Activated T-helper 17 cell treated with anti-CD3 and anti-CD28 coated beads, Interleukin-2, amount 50 U/mL, for 72 hours (primary cell): ENCODE measurements around the gene PREB. TPM values are rescaled to one million over a fixed set of nuclear protein-coding genes. Genes with fewer than 3 reads are reported as not detected.
A peak's percentile ranks its signal among the peaks of the same experiment; 100 is the strongest.

Experiments
- ATAC-seq: fragments of 150-1000 bp; cut with Tn5 transposase; replicated peaks from 2 replicates; pipeline ENCODE4 v1.10.0; 2021; ENCODE audit warnings: mild to moderate bottlenecking, moderate library complexity
- H3K27ac Mint-ChIP-seq: one replicate; pipeline ENCODE4 v1.8.0; 2022; ENCODE audit warnings: mixed read lengths
- H3K27me3 Mint-ChIP-seq: one replicate; pipeline ENCODE4 v1.8.0; 2022; ENCODE audit warnings: mixed read lengths
- H3K36me3 Mint-ChIP-seq: one replicate; pipeline ENCODE4 v1.8.0; 2022; ENCODE audit warnings: low read depth, mild to moderate bottlenecking, mixed read lengths
- H3K4me1 Mint-ChIP-seq: one replicate; pipeline ENCODE4 v1.8.0; 2022; ENCODE audit warnings: mixed read lengths
- H3K4me3 Mint-ChIP-seq: one replicate; pipeline ENCODE4 v1.8.0; 2022; ENCODE audit warnings: mild to moderate bottlenecking, mixed read lengths
- H3K9me3 Mint-ChIP-seq: one replicate; pipeline ENCODE4 v1.8.0; 2022; ENCODE audit warnings: mixed read lengths
- total RNA-seq, 2 donors: library from RNA; stranded (reverse); gene quantifications; one replicate each; pipeline ENCODE4 v1.2.3, GENCODE V29; 2022

PREB gene
- total RNA-seq, 2 donors from 2014 or later: 38.0 to 67.1 TPM

DNA sequence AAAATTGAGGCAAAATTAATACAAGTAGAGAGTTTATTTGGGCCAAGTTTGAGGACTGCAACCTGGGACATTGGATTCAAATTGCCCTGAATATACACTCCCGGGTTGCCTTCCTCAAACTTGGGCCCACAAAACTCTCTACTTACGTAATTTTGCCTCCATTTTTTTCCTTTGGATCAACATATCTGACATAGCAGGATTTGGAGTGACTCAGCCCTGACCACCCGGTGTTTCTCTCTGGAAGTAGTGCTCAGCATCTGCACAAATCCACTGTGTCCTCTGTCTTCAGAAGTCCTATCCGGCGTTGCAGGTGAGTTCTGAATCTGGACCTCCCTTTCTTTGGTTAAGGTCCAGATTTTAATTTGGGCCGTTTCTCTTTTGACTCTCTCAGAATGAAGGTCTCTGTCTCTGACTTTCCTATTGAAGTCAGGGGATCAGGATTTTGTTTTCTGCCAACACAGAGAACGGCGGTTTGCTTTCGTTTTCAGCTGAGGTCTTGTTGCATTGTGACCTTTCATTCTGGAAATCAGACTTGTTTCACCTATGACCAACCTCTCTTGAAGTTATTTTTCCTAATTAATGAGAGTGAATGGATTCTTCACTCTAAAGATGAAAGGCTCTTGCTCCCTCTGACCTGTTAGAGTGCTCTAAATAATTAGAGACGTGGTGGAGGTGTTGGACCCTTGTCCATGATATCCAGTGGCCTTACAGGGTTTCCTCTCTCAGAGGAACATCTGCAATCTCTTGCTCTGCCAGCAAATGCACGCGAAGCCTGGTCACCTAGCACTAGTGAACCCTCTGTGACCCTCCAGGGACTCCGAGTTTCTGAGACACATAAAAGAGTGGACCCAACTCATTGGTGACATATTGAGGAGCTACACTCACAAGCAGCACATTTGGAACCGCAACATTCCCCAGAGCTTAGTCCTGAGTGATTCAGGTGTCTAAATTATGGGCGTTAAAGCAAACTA is 28.0 kb upstream of the PREB start:
- Mint-ChIP-seq H3K36me3 (no peaks in the 10 kb centered on the region), H3K27me3 (peaks cover 3% of the 10 kb centered on the region), H3K27ac (no peak overlapping the region), H3K9me3 (no peaks in the 10 kb centered on the region), H3K4me3 (no peak overlapping the region), H3K4me1 (no peaks in the 10 kb centered on the region)
- ATAC-seq: no peak

DNA sequence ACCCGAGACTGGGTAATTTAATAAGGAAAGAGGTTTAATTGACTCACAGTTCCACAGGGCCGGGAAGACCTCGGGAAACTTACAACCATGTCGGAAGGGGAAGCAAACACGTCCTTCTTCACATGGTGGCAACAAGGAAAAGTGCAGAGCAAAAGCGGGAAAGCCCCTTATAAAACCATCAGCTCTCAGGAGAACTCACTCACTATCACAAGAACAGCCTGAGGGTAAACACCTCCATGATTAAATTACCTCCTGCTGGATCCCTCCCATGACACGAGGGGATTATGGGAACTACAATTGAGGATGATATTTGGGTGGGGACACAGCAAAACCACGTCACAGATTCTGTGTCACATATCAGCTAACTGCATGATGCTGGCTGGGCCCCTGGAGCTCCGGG is 25.8 kb upstream of the PREB start:
- no peaks in the 10 kb centered on the region for H3K36me3 Mint-ChIP-seq
- H3K9me3 Mint-ChIP-seq: no peaks in the 10 kb centered on the region
- no peak overlapping the region for H3K27ac Mint-ChIP-seq
- no peak for ATAC-seq
- no peaks in the 10 kb centered on the region for H3K4me1 Mint-ChIP-seq
- H3K27me3 Mint-ChIP-seq: peaks cover 3% of the 10 kb centered on the region
- no peak overlapping the region for H3K4me3 Mint-ChIP-seq

DNA sequence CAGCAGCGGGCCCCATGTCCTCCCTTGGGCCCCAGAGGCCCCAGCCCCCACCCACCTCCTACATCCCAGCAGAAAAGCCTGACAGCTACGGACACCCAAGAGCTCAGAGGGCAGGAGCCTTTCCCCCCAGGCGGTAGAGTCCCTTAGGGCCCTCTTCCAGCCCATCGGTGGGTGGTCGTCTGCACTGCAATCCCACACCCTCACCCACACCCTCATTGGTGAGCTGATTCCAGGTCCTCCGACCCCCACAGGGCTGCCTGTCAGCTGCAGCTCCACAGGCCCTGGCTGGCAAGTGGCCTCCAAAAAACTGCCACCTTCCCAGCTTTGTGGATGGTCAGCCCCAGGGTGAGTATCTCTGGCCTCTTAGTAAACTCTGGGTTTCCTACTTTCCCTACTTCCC is 24.8 kb upstream of the PREB start:
- no peak overlapping the region for H3K4me3 Mint-ChIP-seq
- no peaks in the 10 kb centered on the region for H3K9me3 Mint-ChIP-seq
- H3K27ac Mint-ChIP-seq: no peak overlapping the region
- no peaks in the 10 kb centered on the region for H3K36me3 Mint-ChIP-seq
- no peak for ATAC-seq
- no peaks in the 10 kb centered on the region for H3K4me1 Mint-ChIP-seq
- H3K27me3 Mint-ChIP-seq: peaks cover 3% of the 10 kb centered on the region

DNA sequence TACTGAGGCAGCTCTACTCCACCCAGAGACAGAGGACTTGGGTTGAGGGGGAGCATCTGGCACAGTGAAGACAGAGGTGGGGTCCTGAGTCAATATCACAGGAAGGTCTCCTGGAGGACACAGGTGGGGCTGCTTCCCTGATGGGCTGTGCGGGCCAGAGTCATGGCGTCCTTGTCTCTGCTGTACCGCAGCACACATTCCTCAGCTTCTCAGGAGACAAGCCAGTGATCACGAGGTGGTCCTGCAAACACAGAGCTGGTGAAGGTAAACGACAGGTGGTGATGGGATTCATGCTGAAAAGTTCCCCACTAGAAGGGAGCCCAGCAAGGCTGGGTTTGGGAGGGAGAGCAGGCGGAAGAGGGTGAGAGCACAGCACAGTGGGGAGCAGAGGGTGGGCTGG is 24.0 kb upstream of the PREB start:
- Mint-ChIP-seq H3K9me3 (no peaks in the 10 kb centered on the region), H3K27me3 (peaks cover 3% of the 10 kb centered on the region), H3K4me3 (no peak overlapping the region), H3K36me3 (no peaks in the 10 kb centered on the region), H3K4me1 (no peaks in the 10 kb centered on the region), H3K27ac (peak overlapping the region; percentile 39)
- no peak for ATAC-seq

DNA sequence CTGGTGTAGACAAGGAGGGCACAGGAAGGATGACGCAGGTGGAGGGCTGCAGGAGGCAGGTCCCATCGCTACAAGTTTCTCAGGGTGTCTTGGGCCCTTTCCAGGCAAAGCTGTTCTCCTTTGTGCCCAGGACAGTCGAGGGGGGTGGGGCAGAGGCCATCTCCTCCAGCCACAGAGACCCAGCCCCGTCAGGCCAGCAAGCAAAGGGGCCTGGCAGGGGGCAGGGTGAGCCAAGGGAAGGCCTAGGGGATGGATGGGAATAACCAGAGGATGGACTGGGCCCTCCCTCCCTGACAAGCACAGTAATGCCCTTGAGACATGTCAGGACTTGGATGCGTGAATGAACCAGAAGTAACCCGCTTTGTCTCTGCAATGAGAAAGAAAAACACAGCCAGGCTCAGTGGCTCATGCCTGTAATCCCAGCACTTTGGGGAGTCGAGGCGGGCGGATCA is 20.7 kb upstream of the PREB start:
- no peak overlapping the region for H3K27ac Mint-ChIP-seq
- no peaks in the 10 kb centered on the region for H3K4me1 Mint-ChIP-seq
- no peak for ATAC-seq
- no peak overlapping the region for H3K4me3 Mint-ChIP-seq
- H3K36me3 Mint-ChIP-seq: no peaks in the 10 kb centered on the region
- peaks cover 3% of the 10 kb centered on the region for H3K27me3 Mint-ChIP-seq
- no peaks in the 10 kb centered on the region for H3K9me3 Mint-ChIP-seq

DNA sequence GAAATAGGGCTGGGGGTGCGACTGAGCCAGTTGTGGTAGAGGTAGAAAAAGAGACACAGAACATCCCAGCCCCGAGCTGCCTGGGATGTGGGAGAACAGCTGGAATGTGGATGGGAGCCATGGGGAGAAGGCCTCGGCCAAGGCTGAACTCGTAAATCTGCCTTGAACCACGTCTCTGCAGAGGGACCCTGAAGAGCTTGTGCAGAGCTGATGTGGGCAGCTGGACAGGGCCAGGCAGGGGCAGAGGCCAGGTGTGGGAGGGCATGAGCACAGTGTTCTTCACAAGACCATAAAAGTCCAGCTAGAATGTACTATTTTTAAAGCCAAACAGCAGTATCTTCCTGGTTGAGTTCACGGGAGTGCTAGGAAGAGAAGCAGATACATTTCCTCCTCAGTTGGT is 20.1 kb upstream of the PREB start:
- Mint-ChIP-seq H3K27ac (no peak overlapping the region), H3K27me3 (peaks cover 3% of the 10 kb centered on the region), H3K36me3 (no peaks in the 10 kb centered on the region)

DNA sequence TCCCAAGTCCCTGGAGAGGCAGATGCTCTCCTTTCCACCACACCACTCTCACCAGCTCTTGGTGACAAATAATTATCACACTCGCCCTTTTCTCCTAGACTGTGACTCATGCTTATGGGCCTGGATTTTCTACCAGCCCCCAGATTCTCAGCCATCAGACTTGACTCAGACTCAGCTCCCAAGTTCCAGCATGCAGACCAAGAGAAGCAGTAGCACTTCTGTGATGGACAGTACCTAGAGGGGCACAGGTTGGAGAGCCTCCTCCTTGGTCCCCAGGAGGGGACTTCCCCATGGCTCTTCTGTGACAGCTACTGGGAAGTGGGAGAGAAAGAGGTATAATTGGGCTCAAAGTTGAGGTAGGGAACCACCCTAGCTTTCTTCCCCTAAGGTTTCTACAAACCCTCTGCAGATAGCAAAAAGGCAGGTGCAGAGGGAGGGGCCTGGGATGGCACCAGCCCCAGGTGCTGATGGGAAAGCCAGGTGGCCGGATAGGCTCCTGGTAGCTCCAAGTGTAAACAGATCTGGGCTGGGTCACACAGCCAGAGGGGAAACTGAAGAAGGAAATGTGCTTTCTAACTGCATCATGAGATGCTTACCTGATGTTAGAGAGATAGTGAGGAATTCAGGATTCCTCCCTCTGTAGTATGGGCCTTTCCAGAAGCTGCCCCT is 18.5 kb upstream of the PREB start:
- H3K27ac Mint-ChIP-seq: no peak overlapping the region
- no peaks in the 10 kb centered on the region for H3K4me1 Mint-ChIP-seq
- H3K4me3 Mint-ChIP-seq: no peak overlapping the region
- H3K36me3 Mint-ChIP-seq: no peaks in the 10 kb centered on the region
- no peaks in the 10 kb centered on the region for H3K9me3 Mint-ChIP-seq
- peak; percentile 61 for ATAC-seq
- peaks cover under 1% of the 10 kb centered on the region for H3K27me3 Mint-ChIP-seq

More for the DNA sequence above, 20.1 kb upstream of the PREB start:
- H3K4me3 Mint-ChIP-seq: no peak overlapping the region
- ATAC-seq: no peak
- no peaks in the 10 kb centered on the region for H3K4me1 Mint-ChIP-seq
- H3K9me3 Mint-ChIP-seq: no peaks in the 10 kb centered on the region

DNA sequence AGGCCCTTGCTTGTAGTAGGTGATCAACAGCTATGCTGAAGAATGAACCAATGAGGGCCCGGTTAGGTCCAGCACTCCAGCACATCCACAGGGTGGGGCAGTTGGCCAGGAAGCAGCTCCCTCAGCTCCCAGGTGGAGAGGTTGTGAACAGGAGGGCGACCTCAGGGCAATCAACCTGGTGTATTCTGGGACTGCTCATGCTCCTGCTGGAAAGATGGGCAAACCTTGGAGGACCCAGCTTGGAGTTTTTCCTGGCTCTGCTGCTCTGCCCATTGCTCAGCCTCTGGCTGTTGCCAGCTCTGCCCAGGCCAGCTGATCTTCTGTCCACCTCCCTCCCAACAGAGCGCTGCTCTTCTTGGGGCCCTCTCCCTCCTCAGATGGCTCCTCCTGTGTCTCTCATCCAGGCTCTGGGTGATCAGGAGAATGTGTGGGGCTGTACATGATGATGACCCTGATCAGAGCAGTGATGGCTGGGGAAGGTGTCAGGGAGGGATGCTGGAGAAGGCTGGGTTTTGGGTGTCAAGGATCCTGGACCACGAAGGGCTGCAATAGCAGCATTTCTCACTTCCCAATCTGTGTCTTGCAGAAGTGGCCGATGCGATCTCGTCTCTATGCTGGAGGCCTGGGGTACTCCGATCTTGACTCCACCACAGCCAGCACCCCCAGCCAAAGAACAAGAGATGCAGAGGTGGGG is 17.8 kb upstream of the PREB start:
- Mint-ChIP-seq H3K27me3 (peaks cover 3% of the 10 kb centered on the region), H3K36me3 (no peaks in the 10 kb centered on the region), H3K4me1 (no peaks in the 10 kb centered on the region), H3K9me3 (no peaks in the 10 kb centered on the region), H3K27ac (no peak overlapping the region), H3K4me3 (no peak overlapping the region)
- ATAC-seq: no peak

DNA sequence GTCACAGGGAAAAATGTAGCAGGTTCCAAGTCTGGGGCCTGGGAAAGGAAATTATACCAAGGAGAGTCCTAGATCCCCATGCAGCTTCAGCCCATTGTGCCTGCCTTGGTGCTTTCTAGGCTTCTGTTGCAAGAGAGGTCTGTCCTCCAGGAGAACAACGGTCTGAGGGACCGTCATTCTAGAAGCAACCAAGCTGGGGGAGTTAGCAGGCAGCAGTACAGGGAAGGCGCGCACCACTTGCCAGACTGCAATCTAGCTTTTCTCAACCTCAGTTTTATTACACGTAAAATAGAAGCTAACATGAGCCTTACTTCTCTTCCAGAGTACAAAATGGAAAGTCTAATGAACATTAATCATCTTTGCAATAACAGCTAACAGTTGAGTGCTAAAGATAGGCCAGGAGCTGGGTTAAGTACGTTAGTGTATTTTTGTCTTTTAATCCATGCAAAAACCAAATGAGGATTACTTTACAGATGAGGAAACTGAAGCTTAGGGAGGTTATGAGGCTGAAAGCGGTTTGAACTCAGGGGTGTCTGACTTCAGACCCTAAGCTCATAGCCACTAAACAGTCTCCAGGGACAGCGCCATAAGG is 16.3 kb upstream of the PREB start:
- H3K4me3 Mint-ChIP-seq: no peak overlapping the region
- H3K27ac Mint-ChIP-seq: no peak overlapping the region
- ATAC-seq: no peak
- H3K4me1 Mint-ChIP-seq: no peaks in the 10 kb centered on the region
- H3K9me3 Mint-ChIP-seq: no peaks in the 10 kb centered on the region
- H3K36me3 Mint-ChIP-seq: no peaks in the 10 kb centered on the region
- peaks cover 3% of the 10 kb centered on the region for H3K27me3 Mint-ChIP-seq

DNA sequence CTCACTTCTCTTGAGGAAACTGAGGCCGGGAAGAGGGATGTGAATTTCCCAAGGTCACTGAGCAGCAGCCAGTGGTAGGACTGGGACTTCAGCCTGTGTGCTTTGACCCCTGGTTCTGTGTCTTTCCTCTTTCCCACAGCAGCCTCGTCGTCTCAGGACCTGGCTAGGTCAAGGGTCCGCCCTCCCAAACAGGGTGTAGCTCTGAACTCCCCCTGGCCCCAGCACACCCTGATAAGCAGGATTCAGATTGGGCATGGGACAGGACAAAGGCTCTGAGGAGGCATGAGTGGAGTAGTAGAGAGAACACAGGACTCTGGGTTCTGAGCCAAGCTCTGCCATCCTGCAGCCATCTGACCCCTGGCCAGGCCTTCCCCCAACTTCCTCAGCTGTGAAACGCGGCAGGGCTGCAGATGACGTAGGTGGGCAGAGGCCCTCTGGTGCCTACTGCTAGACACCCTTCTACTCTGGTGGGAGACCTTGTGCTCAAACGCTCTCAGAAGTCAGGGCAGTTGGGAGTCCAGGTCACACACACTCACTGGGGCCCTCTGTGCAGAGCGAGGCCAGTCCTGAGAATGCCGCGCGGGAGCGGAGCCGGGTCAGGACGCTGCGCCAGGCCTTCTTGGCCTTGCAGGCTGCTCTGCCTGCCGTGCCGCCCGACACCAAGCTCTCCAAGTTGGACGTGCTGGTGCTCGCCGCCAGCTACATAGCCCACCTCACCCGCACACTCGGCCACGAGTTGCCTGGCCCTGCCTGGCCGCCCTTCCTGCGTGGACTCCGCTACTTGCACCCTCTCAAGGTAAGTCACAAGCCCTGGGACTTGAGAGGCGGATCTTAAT is 15.4 kb upstream of the PREB start:
- Mint-ChIP-seq H3K4me3 (no peak overlapping the region), H3K4me1 (no peaks in the 10 kb centered on the region), H3K27ac (no peak overlapping the region), H3K36me3 (no peaks in the 10 kb centered on the region), H3K27me3 (peaks cover 3% of the 10 kb centered on the region), H3K9me3 (no peaks in the 10 kb centered on the region)
- ATAC-seq: no peak

DNA sequence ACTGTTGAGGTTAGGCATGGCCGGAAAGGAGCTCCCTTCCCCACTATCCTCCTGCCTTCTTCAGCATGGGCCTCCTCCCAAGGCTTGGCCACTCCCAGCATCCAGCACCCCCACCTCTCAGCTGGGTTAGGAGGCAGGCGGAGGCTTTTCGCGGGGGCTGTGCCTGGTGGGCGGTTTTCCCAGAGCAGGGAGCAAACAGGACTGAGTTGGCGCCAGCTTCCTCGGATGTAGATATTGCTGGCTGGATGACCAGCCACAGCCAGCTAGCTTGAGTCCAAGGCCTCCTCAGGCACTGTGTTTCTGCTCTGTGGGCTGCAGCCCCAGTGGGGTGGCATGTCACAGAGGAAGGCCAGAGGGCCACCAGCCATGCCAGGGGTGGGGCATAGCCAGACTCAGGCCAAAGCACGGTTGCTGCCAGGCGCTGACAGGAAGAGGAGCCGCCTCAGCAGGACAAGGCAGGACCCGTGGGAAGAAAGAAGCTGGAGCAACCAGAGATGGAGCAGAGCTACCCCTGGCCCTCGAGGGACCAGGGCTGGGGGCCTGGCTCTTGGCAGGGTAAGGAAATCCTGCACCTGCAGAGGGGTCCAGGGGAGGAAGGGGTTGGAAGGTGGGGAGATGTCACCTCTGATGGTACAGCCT is 14.5 kb upstream of the PREB start, which contains the start of gene TCF23:
Gene TCF23, plus strand, starts transcription at position 204 of the 639 bp plus-strand sequence. Its CDS starts 130 bp downstream, at position 334.
- H3K27ac Mint-ChIP-seq: no peak within 1 kb of the TSS
- no peak within 1 kb of the TSS for H3K4me3 Mint-ChIP-seq
- H3K9me3 Mint-ChIP-seq: no peaks in the 10 kb centered on the region
- H3K36me3 Mint-ChIP-seq: no peaks in the 10 kb centered on the region
- no peak for ATAC-seq
- H3K4me1 Mint-ChIP-seq: no peaks in the 10 kb centered on the region
- peaks cover 3% of the 10 kb centered on the region for H3K27me3 Mint-ChIP-seq

DNA sequence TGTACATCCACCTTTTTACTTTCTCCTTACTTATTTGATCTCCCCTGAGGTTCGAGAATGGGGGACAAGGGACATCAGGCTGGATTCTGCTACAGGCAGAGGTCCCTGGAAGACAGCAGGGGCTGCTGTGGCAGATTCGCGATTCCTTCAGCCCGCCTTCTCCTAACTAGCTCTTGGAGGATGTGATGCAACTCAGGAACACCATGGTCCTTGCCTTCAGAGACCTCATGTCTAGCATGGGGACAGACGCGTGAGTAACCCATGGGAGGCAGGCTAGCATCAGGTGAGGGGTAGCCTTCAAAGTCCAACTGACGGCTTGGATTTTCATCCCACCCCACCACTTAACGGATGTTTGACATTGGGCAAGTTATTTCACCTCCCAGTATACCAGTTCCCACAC is 13.5 kb upstream of the PREB start:
- Mint-ChIP-seq H3K4me3 (no peak overlapping the region), H3K27ac (no peak overlapping the region), H3K9me3 (no peaks in the 10 kb centered on the region), H3K36me3 (no peaks in the 10 kb centered on the region), H3K4me1 (no peaks in the 10 kb centered on the region), H3K27me3 (peaks cover 3% of the 10 kb centered on the region)
- no peak for ATAC-seq

DNA sequence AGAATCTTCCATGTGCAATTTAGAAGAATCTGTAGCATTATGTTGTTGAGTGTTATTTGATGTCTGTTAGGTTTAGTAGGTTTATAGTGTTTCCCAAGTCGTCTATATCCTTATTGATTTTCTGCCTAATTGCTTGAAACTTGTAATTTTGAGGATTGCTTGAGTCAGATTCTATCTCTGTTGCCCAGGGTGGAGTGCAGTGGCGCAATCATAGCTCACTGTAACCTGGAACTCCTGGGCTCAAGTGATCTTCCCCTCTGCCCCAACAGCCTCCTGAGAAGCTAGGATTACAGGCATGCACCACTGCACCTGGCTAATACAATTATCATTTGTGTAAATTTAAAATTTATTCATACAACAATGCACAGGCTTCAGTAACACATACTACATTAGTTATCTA is 11.2 kb upstream of the PREB start:
- no peaks in the 10 kb centered on the region for H3K9me3 Mint-ChIP-seq
- no peak overlapping the region for H3K4me3 Mint-ChIP-seq
- no peaks in the 10 kb centered on the region for H3K36me3 Mint-ChIP-seq
- peaks cover 3% of the 10 kb centered on the region for H3K27me3 Mint-ChIP-seq
- no peak for ATAC-seq
- no peak overlapping the region for H3K27ac Mint-ChIP-seq
- no peaks in the 10 kb centered on the region for H3K4me1 Mint-ChIP-seq
